Activated naive CD8-positive, alpha-beta T cell (primary cell): ENCODE measurements around the gene SLC19A1.
"Not testable (repeated sequence)": the region's sequence is repeated elsewhere in the genome, so short reads cannot be mapped to it uniquely, and the experiment has no call there.

Experiments used
- H3K27ac Mint-ChIP-seq: one replicate; pipeline ENCODE4 v1.8.0; 2021; ENCODE audit warnings: mixed read lengths
- H3K27me3 Mint-ChIP-seq: one replicate; pipeline ENCODE4 v1.8.0; 2021; ENCODE audit warnings: mixed read lengths
- H3K36me3 Mint-ChIP-seq: one replicate; pipeline ENCODE4 v1.8.0; 2021; ENCODE audit warnings: mixed read lengths
- H3K4me1 Mint-ChIP-seq: one replicate; pipeline ENCODE4 v1.8.0; 2021; ENCODE audit warnings: low read depth, mixed read lengths
- H3K4me3 Mint-ChIP-seq: one replicate; pipeline ENCODE4 v1.8.0; 2021; ENCODE audit warnings: mild to moderate bottlenecking, mixed read lengths
- H3K9me3 Mint-ChIP-seq: one replicate; pipeline ENCODE4 v1.8.0; 2021; ENCODE audit warnings: low read depth, mixed read lengths

Gene SLC19A1

GRCh38 chr21:45571641-45572040 lies 29.4 kb upstream of the SLC19A1 start:
- Mint-ChIP-seq H3K27ac (no peak overlapping the region), H3K4me1 (peaks cover 2% of the 10 kb centered on the region), H3K27me3 (no peaks in the 10 kb centered on the region), H3K36me3 (no peaks in the 10 kb centered on the region), H3K9me3 (no peaks in the 10 kb centered on the region), H3K4me3 (no peak overlapping the region)

- H3K4me3 Mint-ChIP-seq, result no peak overlapping the region
- H3K27ac Mint-ChIP-seq, result no peak overlapping the region
- no peaks in the 10 kb centered on the region for H3K27me3 Mint-ChIP-seq
- H3K36me3 Mint-ChIP-seq, result no peaks in the 10 kb centered on the region
- no peaks in the 10 kb centered on the region for H3K9me3 Mint-ChIP-seq
- H3K4me1 Mint-ChIP-seq, result peaks cover 2% of the 10 kb centered on the region
Measured at GRCh38 chr21:45570826-45571601, 28.8 kb upstream of the SLC19A1 start.

- no peaks in the 10 kb centered on the region for H3K27me3 Mint-ChIP-seq
- H3K4me3 Mint-ChIP-seq, result no peak overlapping the region
- H3K4me1 Mint-ChIP-seq, result peaks cover 2% of the 10 kb centered on the region
- H3K27ac Mint-ChIP-seq, result no peak overlapping the region
- no peaks in the 10 kb centered on the region for H3K36me3 Mint-ChIP-seq
- no peaks in the 10 kb centered on the region for H3K9me3 Mint-ChIP-seq
Measured at GRCh38 chr21:45570071-45570470, 27.8 kb upstream of the SLC19A1 start.

- Mint-ChIP-seq H3K4me1 (no peaks in the 10 kb centered on the region), H3K27ac (no peak overlapping the region), H3K4me3 (no peak overlapping the region), H3K9me3 (no peaks in the 10 kb centered on the region), H3K36me3 (no peaks in the 10 kb centered on the region), H3K27me3 (peaks cover 2% of the 10 kb centered on the region)
Measured at GRCh38 chr21:45568383-45568782, 26.1 kb upstream of the SLC19A1 start.

GRCh38 chr21:45564137-45564536 lies 21.9 kb upstream of the SLC19A1 start:
- H3K9me3 Mint-ChIP-seq, H3K36me3 Mint-ChIP-seq, H3K27ac Mint-ChIP-seq, H3K27me3 Mint-ChIP-seq, H3K4me3 Mint-ChIP-seq, H3K4me1 Mint-ChIP-seq: not testable (repeated sequence)

- Mint-ChIP-seq H3K4me3 (no peak overlapping the region), H3K4me1 (no peaks in the 10 kb centered on the region), H3K36me3 (no peaks in the 10 kb centered on the region), H3K9me3 (peaks cover 4% of the 10 kb centered on the region), H3K27me3 (peaks cover 4% of the 10 kb centered on the region), H3K27ac (no peak overlapping the region)
Measured at GRCh38 chr21:45562965-45563364, 20.7 kb upstream of the SLC19A1 start.

GRCh38 chr21:45562402-45562801 lies 20.2 kb upstream of the SLC19A1 start:
- no peaks in the 10 kb centered on the region for H3K4me1 Mint-ChIP-seq
- no peak overlapping the region for H3K4me3 Mint-ChIP-seq
- peaks cover 4% of the 10 kb centered on the region for H3K27me3 Mint-ChIP-seq
- H3K27ac Mint-ChIP-seq, result no peak overlapping the region
- no peaks in the 10 kb centered on the region for H3K36me3 Mint-ChIP-seq
- H3K9me3 Mint-ChIP-seq, result peaks cover 4% of the 10 kb centered on the region

- H3K4me1 Mint-ChIP-seq, H3K27me3 Mint-ChIP-seq, H3K36me3 Mint-ChIP-seq, H3K9me3 Mint-ChIP-seq, H3K27ac Mint-ChIP-seq, H3K4me3 Mint-ChIP-seq: not testable (repeated sequence)
Measured at GRCh38 chr21:45561241-45561640, 19.0 kb upstream of the SLC19A1 start.

GRCh38 chr21:45560106-45561021 lies 18.1 kb upstream of the SLC19A1 start:
- Mint-ChIP-seq H3K36me3 (no peaks in the 10 kb centered on the region), H3K27me3 (peaks cover 4% of the 10 kb centered on the region), H3K4me3 (no peak overlapping the region), H3K9me3 (peaks cover 4% of the 10 kb centered on the region), H3K4me1 (no peaks in the 10 kb centered on the region), H3K27ac (no peak overlapping the region)

- H3K4me3 Mint-ChIP-seq, result no peak overlapping the region
- no peak overlapping the region for H3K27ac Mint-ChIP-seq
- H3K4me1 Mint-ChIP-seq, result peaks cover 4% of the 10 kb centered on the region
- H3K27me3 Mint-ChIP-seq, result peaks cover 4% of the 10 kb centered on the region
- H3K36me3 Mint-ChIP-seq, result no peaks in the 10 kb centered on the region
- H3K9me3 Mint-ChIP-seq, result peaks cover 4% of the 10 kb centered on the region
Measured at GRCh38 chr21:45559216-45560105, 17.2 kb upstream of the SLC19A1 start.

- peaks cover 6% of the 10 kb centered on the region for H3K4me1 Mint-ChIP-seq
Measured at GRCh38 chr21:45558044-45558721, 15.9 kb upstream of the SLC19A1 start.

GRCh38 chr21:45557616-45558043 lies 15.4 kb upstream of the SLC19A1 start:
- Mint-ChIP-seq H3K4me3 (no peak overlapping the region), H3K9me3 (peaks cover under 1% of the 10 kb centered on the region), H3K27ac (no peak overlapping the region)

More at GRCh38 chr21:45558044-45558721, 15.9 kb upstream of the SLC19A1 start:
- H3K27ac Mint-ChIP-seq, result no peak overlapping the region
- peaks cover 4% of the 10 kb centered on the region for H3K9me3 Mint-ChIP-seq
- H3K4me3 Mint-ChIP-seq, result no peak overlapping the region
- peaks cover 2% of the 10 kb centered on the region for H3K27me3 Mint-ChIP-seq
- no peaks in the 10 kb centered on the region for H3K36me3 Mint-ChIP-seq

GRCh38 chr21:45556645-45557615 lies 14.7 kb upstream of the SLC19A1 start:
- Mint-ChIP-seq H3K27ac (no peak overlapping the region), H3K27me3 (no peaks in the 10 kb centered on the region), H3K36me3 (no peaks in the 10 kb centered on the region), H3K9me3 (no peaks in the 10 kb centered on the region), H3K4me1 (peaks cover 10% of the 10 kb centered on the region), H3K4me3 (no peak overlapping the region)

More at GRCh38 chr21:45557616-45558043, 15.4 kb upstream of the SLC19A1 start:
- peaks cover 7% of the 10 kb centered on the region for H3K4me1 Mint-ChIP-seq
- no peaks in the 10 kb centered on the region for H3K27me3 Mint-ChIP-seq
- no peaks in the 10 kb centered on the region for H3K36me3 Mint-ChIP-seq
